Ammon's horn (tissue), 1 donor: ENCODE results near the gene SAMD10.
A peak's percentile ranks its signal among the peaks of the same experiment; 100 is the strongest.
"Not testable (repeated sequence)": the region's sequence is repeated elsewhere in the genome, so short reads cannot be mapped to it uniquely, and the experiment has no call there.

Experiments used
- DNase-seq: peaks from one replicate; pipeline ENCODE4 v3.0.0-alpha.2; 2016; ENCODE audit warnings: low spot score

The SAMD10 gene

DNA sequence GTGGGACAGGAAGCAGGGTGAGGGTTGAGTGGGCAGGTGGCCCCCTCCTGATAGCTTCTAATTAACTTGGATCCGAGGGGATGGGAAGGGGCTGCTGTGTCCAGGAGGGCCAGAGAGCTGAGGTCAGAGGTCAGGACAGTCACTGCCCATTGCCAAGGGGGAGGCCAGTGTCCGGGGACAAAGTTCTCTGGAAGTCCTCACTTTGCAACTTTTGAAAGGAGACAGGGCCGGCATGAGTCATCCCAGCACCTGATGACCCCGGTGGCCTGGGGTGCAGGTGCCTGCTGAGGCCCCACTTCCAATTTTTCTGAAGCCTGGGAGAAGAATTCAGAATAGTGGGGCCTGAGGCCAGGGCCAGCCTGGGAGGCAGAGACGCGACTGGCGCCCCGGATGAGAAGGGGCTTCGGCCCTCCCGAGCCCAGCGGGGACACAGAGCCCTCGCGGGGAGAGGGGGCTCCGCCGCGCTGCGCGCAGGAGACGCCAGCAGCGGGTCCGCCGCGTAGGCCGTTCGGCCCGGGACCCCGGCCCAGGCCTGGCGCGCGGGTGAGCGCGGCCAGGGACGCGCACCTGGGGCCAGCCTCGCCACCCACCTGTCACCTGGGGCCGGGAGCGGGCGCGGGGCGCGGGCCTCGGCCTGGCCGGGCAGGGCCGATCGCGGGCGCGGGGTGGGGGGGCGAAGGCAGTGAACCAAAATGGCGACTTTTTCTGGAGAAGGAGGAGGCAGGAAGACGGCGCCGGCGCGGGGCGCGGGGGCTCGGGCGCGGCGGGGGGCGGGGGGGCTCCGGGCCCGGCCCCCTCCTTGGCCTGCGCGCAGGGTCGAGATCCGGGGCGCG, 10.3 kb downstream of the SAMD10 start:
- peak; percentile 2 for DNase-seq

DNA sequence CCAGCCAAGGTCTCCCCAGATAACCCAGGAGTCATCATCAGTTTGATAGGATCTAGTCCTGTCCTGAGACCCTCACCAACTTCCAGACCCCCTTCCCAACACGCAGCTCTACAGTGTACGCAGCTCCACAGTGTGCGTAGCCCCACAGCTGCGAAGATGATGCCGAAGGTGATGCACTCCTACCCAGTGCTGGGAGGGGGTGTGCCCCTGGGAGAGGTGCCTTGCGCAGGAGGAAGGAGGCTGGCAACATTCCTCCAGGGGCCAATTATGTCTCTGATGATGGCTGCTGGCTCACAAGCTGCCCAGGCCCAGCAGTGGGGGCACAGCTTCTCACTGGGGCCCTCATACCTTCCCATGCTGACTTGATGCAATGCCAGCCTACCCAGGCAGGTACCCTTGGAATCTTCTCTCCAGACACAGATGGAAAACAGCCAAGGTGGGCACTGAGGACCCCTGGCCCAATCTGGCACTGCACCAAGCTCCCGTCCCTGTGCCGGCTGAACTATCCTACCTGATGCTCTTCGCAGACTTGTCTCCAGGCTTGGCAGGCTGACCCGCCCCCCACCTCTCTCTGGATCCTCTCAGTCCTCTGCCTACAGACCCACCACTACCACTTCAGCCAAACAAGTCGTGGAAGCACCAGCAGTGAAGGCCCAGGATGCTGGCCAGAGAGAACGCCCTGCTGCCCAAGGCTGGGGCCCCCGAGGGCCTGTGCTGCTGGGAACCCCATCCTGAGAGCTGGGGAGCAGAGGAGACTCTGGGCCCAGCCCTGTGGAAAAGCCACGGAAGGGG, 11.1 kb downstream of the SAMD10 start:
- DNase-seq, result peak; percentile 2

DNA sequence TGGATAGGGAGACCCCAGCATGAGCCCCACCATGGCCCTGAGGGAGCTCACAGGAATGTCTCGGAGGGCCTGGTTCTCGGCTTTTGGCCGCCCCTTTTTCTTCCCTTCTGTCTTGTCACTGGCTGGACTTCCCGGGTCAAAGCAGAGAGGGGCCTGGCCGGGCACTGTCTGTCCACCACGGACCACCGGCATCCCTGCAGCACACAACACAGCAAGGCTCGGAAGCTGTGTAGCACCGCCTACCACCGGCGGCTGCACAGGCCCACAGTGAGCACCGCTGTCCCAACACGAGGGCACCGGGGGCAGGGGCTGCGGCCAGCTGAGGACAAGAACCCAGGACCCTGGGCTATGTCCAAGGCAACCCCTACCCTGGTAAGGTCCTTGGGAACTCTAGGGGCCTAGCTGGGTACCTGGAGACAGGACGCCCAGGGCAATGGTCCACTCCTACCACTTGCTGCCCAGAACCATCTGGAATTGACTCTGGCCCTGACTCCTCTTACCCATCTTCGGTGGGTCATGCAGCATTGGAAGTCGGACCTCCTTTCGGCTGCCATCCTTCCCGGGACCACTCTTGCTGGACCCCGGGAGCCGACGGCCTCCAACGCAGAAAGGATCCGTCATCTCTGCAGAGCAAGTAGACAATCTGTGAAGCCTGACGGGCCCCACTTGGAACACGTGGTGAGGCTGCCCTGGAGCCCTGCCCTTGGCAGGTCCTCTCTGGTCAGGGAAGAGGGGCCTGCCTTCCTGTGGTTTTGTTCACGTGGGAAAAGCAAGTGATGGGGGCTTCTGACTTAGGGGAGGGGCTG, 11.9 kb downstream of the SAMD10 start:
- DNase-seq, result no peak

DNA sequence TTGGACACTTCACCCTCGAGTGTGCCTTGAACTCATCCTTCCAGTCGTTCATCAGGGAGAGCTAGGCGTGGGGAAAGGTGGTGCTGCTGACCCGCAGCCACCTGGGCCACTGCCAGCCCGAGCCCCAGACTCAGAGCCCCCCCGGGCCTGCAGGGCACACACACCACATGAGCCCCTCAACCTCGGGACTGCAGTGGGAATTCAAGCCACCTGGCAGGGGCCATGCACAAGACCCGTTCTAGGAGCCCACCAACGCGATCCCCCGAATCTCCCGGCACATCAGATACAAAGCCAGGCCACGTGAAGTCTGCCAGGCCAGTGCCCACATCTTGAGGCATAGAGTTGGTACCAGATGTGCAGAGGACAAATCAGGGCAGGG, 12.5 kb downstream of the SAMD10 start:
- no peak for DNase-seq

DNA sequence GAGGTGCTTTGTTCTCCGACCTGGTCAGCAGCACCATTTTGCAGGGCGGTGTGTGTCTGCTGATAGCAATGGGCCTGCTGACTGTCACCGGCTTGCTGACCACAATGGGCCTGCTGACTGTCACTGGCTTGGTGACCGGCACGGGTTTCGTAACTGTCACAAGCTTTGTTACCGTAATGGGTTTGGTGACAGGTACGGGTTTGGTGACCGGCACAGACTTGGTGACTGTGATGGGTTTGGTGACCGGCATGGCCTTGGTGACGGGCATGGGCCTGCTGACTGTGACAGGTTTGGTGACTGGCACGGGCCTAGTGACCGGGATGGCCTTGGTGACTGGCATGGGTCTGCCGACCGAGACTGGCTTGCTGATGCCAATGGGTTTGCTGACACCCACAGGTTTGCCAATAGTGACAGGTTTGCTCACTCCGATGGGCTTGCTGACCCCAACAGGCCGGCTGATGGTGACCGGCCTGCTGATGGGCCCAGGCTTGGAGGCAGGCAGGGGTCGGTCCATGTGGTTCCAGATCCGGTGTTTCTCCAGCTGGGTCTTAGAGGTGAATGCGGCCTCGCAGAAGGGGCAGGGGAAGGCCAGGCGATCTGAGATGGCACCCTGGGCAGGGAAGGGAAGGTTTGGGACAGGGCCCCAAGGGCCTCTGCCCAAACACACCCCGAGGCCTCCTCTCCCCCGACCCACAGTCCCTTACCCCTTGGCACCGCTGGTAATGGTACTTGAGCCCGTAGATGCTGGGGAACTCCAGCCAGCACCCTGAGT, 13.1 kb downstream of the SAMD10 start:
- DNase-seq, result no peak

DNA sequence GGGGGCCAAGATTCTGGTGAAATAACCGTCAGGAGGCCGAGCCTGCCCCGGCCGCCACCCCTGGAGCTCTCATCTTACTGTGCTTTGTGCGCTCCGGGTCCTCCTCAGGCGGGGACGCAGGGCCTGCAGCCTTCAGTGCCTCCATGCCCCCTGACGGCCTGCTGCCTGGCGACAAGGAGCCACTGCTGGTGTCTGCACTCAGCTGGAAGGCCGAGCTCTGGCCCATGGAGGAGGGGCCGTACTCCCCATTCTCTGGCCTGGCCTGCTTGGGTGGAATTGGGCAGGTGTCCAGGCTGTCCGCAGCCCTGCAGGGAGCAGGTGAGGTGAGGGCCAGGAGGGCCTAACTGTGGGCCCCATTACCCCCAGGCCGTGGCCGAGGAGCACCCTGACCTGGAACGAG, 15.0 kb downstream of the SAMD10 start:
- DNase-seq, result no peak

DNA sequence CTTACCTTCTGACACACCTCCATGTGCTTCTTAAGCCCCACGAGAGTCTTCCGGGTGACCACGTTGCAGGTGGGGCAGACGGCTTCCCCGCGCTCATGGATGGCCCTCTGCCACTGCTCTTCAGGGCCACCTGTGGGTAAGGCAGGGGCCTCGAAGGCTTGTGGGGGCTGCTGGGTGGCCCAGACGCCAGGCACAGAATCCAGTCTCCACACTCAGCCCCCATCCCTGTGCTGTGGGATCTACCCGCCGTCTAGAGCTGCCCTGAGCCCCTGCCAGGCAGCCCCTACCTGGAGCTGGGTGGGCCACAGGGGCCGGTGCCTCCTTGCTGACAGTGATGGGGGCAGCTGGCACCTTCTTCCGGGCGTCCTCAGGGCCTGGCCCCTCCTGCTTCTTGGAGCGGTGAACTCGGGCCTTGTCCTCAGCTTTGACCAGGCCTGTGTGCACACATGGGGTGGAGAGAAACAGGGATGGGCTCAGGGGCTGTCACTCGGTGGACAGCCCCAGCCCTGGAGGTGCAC, 15.6 kb downstream of the SAMD10 start:
- no peak for DNase-seq

DNA sequence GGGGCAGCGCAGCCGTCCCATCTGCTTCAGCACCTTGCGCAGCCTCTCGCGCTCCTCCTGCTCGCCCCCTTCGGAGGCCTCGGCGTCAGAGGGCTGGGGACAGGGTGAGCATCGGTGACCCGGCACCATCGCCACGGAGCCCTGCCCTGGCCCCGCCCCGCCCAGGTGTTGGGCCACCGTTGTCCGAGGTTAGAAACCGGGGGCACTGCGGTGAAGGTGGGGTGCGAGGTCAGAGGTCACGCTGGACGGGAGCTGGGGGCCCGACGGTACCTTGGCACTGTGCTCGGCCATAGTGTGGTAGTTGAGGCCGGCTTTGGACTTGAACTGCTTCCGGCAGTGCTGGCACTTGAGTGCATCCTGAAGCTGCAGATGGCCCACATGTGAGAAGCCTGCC, 16.1 kb downstream of the SAMD10 start:
- no peak for DNase-seq

DNA sequence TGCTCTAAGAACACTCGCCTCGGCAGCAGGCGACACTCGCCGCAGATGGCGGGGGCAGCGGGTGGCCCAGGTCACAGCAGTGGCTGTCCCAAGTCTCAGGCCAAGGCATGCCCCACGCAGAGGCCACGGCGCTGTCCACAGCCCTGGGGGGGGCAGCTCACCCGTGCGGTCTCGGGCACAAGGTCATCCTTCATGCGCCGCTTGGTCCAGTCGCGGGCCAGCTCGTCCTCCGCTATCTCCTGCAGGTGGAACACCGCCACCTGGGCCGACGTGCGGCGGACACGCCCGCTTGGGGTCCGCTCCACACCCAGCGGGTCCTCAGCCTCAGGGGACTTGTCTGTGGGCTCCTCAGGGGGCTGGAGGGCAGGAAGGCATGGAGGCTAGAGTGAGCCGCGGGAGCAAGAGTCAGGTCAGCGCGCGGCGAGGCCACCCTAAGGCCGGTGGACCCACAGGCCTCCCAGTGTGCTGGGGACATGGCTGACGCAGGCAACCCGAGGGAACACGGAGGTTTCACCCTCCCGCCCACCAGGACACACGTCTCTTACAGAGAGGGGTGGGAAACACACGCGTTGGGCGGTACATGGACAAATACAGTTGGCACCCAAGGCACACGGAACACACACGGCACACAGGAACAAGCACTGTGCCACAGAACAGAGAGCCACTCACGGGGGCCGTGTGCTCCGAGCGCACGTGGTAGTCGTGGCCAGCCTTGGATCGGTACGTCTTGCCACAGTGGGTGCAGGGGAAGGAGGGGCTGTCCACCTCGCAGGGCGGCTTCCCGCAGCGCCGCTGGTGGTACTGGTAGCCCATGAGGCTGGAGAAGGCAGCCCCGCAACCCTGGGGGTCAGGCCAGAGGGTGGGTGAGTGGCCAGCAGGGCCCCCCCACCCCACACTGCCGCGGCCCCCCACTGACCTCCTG, 16.8 kb downstream of the SAMD10 start:
- DNase-seq, result no peak

DNA sequence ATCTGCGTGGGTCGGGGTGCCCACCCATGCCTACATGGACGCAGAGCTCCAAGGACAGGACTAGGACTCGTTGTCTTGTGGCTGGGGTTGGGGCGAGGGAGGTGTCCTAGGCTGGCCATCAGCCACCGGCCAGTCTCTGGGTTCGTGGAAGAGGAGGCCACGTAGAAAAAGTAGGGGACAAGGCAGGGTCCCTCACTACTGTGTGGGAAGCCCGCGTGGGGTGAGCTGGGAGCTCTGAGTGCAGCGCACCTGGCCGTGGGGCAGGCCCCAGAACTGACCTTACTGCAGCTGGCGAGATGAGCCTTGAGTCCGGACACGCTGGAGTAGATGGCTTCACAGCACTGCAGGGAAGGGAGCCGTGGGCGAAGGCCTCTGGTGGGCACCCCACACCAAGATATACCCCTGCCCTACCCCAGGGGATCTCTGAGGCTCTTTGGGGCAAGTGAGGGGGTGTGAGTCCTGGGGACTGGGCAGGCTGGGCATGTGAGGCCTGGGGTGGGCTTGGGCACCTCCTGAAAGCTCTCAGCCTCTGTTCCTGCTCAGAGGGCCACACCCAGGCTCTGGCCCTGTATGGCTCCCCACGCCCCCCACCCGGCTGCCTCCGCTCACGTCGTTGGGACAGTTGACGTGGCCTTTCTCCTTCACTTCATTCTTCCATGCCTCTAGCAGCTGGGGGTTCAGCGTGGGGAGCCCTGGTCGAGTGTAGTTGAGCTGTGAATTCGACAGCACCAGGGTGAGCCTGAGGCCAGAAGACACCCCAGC, 17.6 kb downstream of the SAMD10 start:
- DNase-seq, result no peak

DNA sequence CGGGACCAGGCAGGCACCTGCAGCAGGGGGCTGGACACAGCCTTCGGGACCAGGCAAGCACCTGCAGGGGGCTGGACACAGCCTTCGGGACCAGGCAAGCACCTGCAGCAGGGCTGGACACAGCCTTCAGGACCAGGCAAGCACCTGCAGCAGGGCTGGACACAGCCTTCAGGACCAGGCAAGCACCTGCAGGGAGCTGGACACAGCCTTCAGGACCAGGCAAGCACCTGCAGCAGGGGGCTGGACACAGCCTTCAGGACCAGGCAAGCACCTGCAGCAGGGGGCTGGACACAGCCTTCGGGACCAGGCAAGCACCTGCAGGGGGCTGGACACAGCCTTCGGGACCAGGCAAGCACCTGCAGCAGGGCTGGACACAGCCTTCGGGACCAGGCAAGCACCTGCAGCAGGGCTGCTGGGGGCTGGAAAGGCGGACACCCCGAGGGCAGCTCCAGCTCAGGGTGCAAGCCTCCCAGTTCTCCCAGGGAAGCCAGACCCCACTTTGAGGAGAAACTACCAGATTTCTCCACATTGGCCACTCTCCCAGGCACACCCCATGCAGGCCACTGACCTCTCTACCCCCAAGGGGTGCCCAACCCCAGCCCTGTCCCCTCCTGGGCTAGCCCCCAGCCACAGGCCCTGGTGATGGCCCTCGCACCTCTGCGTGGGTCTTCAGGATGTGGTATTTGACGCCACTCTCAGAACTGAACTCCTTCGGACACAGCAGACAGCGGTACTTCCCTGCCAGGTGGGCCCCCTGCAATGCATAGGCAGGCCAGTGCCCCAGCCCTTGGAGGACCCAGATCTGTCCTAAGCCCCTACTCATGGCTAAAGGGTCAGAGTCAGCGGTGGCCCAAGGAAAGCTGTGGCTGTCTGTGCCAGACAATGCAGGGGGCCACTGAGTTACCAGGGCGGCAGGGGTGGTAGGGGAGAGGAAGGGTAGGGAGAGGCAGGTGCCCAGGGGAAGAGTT, 18.5 kb downstream of the SAMD10 start:
- DNase-seq, result not testable (repeated sequence)

DNA sequence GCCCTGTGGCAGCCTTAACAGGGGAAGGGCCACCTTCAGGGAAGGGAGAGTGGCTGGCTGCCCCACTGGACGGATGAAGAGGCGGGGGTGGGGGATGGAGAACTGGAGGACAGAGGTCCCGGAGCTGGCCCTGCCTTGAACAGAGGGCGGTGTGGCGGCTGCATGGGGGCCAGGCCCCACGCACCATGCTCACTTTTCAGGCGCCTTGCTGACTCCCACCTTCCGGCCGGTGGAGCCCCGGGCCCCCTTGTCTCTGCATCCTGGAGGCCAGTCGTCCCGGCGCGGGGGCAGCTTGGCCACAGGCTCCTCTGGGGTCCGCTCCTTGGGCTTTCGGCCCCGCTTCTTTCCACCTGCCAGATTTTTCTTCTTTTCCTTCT, 19.8 kb downstream of the SAMD10 start:
- DNase-seq, result no peak

DNA sequence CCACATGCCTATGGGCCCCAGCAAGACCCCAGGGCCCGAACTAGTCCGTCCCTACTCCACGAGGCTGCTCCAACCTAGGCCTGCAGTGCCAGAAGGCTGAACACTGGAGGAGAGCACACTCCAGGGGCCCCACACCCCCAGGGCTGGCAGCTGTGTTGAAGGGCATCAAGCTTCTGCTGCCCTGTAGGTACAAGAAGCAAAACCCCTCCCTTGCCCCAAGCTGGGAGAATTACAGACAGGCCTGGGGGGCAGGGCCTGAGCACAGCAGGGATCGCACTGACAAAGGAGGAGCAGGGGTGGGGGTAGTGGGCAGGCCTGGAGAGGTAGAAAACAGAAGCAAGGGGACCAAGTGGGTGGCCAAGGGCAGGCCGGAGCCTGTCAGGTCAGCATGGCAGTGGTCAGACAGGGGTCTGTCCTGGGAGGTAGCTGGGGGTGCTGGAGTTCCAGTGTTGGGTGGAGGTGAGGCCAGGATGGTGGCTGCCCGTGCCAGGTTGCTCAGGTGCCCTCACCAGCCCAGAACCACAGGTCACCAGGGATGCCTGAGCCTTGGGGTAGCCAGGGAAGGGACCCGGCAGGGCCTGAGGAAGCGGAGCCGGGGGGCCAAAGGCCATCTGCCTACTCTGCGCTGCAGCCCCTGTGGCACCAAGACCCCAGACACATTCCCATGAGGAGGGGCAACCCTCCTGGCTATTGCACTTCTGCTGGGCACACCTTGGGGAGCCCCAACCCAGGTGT, 20.3 kb downstream of the SAMD10 start:
- no peak for DNase-seq

DNA sequence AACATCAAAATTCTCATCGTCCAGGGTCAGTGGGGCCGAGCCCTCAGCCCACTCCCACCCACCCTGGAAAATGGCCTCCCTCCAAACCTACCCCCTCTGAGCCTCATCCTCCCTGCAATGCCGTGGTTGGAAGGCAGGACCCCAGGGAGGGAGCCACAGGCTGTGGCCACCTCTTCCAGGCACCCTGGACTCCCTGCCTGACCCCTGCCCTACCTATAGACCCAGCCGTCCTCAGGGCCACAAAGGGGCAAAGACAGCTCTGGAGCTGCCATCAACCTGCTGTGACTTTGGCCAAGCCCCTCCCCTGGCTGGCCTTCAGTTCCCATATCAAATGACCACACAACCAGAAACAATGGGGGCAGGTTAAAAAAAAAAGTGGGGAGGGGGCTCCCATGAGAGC, 21.0 kb downstream of the SAMD10 start:
- DNase-seq, result no peak

DNA sequence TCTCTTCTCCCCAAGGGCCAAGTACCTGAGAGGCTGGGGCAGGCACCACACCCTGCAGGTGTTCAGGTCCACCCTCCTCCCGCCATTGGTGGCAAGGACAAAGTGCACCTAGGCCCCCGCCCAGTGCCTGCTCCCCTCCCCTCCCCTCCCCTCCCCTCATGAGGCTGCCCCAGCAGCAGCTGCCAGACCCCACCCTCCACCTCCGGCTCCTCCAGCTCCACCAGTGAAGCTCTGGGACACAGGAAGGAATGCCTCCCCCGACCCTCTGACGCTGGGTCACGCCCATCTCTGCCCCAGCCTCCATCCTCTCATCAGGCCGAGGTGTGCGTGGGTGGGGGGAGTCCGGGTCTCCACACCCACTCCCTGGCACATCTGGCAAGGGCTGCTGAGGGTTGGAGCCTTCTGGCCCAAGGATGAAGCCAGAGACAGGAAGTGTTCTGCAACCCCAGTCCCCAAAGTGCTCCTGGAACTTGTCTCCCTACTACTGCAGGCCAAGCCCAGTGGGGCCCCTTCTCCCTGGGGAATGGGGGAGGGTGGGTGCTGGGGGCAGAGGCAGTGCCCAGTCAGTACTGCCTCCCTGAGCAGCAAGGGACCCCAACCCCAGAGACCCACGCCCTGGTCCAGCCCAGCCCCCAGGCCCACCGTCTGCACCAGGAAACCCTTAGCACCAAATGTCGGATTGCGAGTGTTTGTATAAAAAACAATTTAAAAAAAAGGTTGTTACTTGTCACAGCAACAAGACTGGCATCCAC, 21.6 kb downstream of the SAMD10 start:
- DNase-seq, result no peak

DNA sequence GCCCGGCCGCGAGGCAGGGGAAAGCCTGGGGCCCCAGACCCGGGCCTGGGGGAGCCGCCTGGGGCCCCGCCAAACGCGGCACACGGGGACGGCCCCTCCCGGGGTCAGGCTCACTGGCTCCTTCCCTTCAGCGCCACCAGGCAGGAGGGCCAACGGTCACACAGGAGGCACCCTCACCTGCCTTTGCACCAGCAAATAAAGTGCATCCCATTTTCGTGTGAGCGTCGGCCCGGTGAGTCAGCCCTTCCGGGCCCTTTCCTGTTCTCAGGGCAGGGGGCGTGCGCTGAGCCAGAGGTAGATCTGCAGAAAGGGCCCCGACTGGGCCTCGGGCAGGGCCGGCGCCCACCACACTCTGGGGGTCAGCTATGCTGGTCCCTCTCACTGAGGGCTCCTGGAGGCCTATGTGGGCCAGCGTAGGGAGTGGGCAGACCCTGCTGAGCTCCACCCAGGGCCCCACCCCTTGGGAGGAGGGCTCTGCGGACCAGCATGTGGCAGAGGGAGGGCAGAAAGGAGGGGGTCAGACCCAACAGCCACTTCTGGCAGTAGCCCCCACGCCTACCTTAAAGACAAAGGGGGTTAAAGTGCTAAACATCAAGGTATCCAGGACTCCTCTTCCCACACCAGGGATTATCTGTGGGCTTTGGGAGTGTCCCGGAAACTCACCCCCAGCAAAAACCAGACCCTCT, 22.3 kb downstream of the SAMD10 start:
- DNase-seq, result peak; percentile 77

DNA sequence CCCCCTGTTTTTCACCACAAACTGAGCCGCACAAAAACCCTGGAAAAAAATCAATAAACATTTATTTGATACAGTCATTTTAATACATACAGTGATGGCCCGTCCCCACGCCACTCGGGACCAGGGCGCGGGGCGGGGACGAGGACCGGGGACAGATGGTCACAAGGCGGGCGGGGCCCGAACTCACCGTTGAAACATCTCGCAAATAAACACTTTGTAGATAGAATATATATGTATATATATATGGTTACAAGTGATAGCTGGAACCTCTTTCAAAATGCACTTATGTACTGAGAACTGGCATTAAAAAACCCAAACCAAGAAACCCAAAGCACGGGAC, 22.8 kb downstream of the SAMD10 start:
- DNase-seq, result no peak
